GM12878 (cell line): ENCODE data around the gene ACSM4. TPM values are rescaled to one million over a fixed set of nuclear protein-coding genes. Genes with fewer than 3 reads are reported as not detected.

Experiments
- ASH2L ChIP-seq: fragments of 300-600, 200-600 bp; sonication (generic); IDR thresholded peaks from 2 replicates; pipeline ENCODE4 v1.6.1; 2017; ENCODE audit warnings: low read depth, mild to moderate bottlenecking, borderline replicate concordance
- BMI1 ChIP-seq: fragments of 450-650 bp; IDR thresholded peaks from 2 replicates; pipeline ENCODE4 v1.6.1; 2016; ENCODE audit warnings: mild to moderate bottlenecking, moderate library complexity, borderline replicate concordance
- CTCF ChIP-seq, 3 experiments: IDR thresholded peaks in 2 of 3; conservative IDR thresholded peaks in 1 of 3; 2 replicates each; pipeline ENCODE4 v1.5.1; 2011; ENCODE audit warnings: low read depth in 3 of 3, low read length in 3 of 3, mild to moderate bottlenecking in 3 of 3, control low read depth in 2 of 3, moderate library complexity in 2 of 3, inconsistent platforms in 1 of 3, mixed read lengths in 1 of 3; ENCODE audit not compliant: control insufficient read depth in 2 of 3, insufficient read depth in 1 of 3; ENCODE audit errors: extremely low read depth in 1 of 3
- CUX1 ChIP-seq: IDR thresholded peaks from 2 replicates; pipeline ENCODE4 v1.6.1; 2012; ENCODE audit warnings: improper control_type of control experiment, low read depth, low read length; ENCODE audit not compliant: insufficient replicate concordance
- DPF2 ChIP-seq: fragments of 450-650 bp; IDR thresholded peaks from 2 replicates; pipeline ENCODE4 v1.6.1; 2017; ENCODE audit warnings: mild to moderate bottlenecking
- FOXK2 ChIP-seq: fragments of 450-650 bp; IDR thresholded peaks from 2 replicates; pipeline ENCODE4 v1.6.1; 2017; ENCODE audit warnings: mild to moderate bottlenecking, moderate library complexity
- GATAD2B ChIP-seq: fragments of 450-650 bp; conservative IDR thresholded peaks from 2 replicates; pipeline ENCODE4 v1.6.1; 2017; ENCODE audit warnings: low read depth, mild to moderate bottlenecking, moderate library complexity
- HCFC1 ChIP-seq: fragments of 150-350 bp; IDR thresholded peaks from 2 replicates; pipeline ENCODE4 v1.6.1; 2014; ENCODE audit warnings: low read length
- JUNB ChIP-seq: IDR thresholded peaks from 2 replicates; pipeline ENCODE4 v1.6.1; 2016; ENCODE audit warnings: antibody characterized with exemption, mild to moderate bottlenecking
- JUND ChIP-seq: IDR thresholded peaks from 2 replicates; pipeline ENCODE4 v1.6.1; 2012; ENCODE audit warnings: low read depth, mild to moderate bottlenecking, low read length, improper control_type of control experiment, moderate library complexity
- NFIC ChIP-seq: IDR thresholded peaks from 2 replicates; pipeline ENCODE4 v1.6.1; 2012; ENCODE audit warnings: low read depth, mild to moderate bottlenecking, inconsistent platforms, low read length, moderate library complexity
- PAX5 ChIP-seq: IDR thresholded peaks from 2 replicates; pipeline ENCODE4 v1.6.1; 2011; ENCODE audit warnings: low read depth, low read length, borderline replicate concordance
- PAX8 ChIP-seq: fragments of 450-650 bp; IDR thresholded peaks from 2 replicates; pipeline ENCODE4 v1.6.1; 2017; ENCODE audit warnings: mild to moderate bottlenecking, moderate library complexity
- POU2F2 ChIP-seq: IDR thresholded peaks from 3 replicates; pipeline ENCODE4 v1.6.1; 2011; ENCODE audit warnings: low read depth, mild to moderate bottlenecking, low read length, borderline replicate concordance
- RAD21 ChIP-seq: IDR thresholded peaks from 2 replicates; pipeline ENCODE4 v1.6.1; 2011; ENCODE audit warnings: mild to moderate bottlenecking, low read depth, low read length, moderate library complexity; ENCODE audit not compliant: insufficient read depth
- SMARCA5 ChIP-seq: fragments of 450-650 bp; IDR thresholded peaks from 2 replicates; pipeline ENCODE4 v1.6.1; 2017; ENCODE audit warnings: mild to moderate bottlenecking
- SREBF2 ChIP-seq: IDR thresholded peaks from 2 replicates; pipeline ENCODE4 v1.6.1; 2012; ENCODE audit warnings: mild to moderate bottlenecking, low read length
- polyA plus RNA-seq, 11 experiments: library from polyadenylated mRNA; depleted of rRNA in 4 of 11; unstranded in 6 of 11; stranded (reverse) in 5 of 11; fragments of >200 nt; fragmentation: Nextera tagmentation in 4 of 11; fragmentation: Illumina TruSeq in 1 of 11; extraction: Ambion mirVana in 4 of 11; extraction: Trizol in 1 of 11; gene quantifications; 1 replicate in 1 of 11; 2 replicates in 10 of 11; pipeline versions ENCODE4 v1.2.1 to v1.2.3, GENCODE V29; 2011 to 2016; ENCODE audit warnings: inconsistent platforms in 2 of 11, missing spikeins in 2 of 11, low read depth in 1 of 11
- total RNA-seq, 4 experiments: library from RNA; depleted of rRNA in 3 of 4; stranded (reverse); fragments of >200 nt in 3 of 4; fragmentation: Illumina TruSeq in 1 of 4; extraction: Trizol in 1 of 4; gene quantifications; 2 replicates each; pipeline versions ENCODE4 v1.2.1 to v1.2.3, GENCODE V29; 2013 to 2021
- TF ChIP-seq, protein P1 (sequence below): IDR thresholded peaks from 2 replicates; pipeline ENCODE4 v1.6.1; 2012; ENCODE audit warnings: low read depth, low read length, improper control_type of control experiment
- TF ChIP-seq, protein P2 (sequence below): fragments of 450-650 bp; IDR thresholded peaks from 2 replicates; pipeline ENCODE4 v1.6.1; 2016; ENCODE audit warnings: mild to moderate bottlenecking
- TF ChIP-seq, protein P3 (sequence below): fragments of 450-650 bp; IDR thresholded peaks from 2 replicates; pipeline ENCODE4 v1.6.1; 2017; ENCODE audit warnings: borderline replicate concordance
- TF ChIP-seq, protein P4 (sequence below): IDR thresholded peaks from 2 replicates; pipeline ENCODE4 v1.6.1; 2011; ENCODE audit warnings: low read depth, low read length, improper control_type of control experiment, borderline replicate concordance

ACSM4 gene
- total and polyA plus RNA-seq, 10 of the 15 experiments (the other 5 are each of a cell fraction or from before 2014, with no cell fraction given): not detected

DNA sequence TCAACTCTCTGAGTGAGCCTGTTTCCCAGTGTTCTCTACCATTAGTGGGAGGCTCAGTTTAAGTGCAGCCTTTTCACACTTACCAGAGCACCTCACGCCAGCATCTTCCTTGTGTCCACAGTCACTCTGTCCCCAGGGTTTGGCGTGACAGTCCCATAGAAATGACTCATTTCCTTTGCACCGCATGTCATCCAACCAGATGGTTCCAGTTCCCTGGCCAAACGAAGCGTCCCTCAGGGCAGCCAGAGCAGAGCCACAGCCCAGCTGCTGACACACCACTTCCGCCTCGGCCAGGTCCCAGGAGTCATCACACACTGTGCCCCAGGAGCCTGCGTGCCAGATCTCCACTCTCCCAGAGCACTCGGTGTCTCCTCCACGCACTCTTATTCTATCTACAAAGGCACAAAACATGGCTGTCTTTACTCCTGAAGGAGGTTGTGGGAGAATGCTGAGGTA, 65.4 kb downstream of the ACSM4 start (continued):
- TF ChIP-seq CTCF (IDR thresholded peaks at IDR 0.05 in 2 of 3, conservative IDR thresholded peaks at IDR 0.05 in 1 of 3; ENCODE audit: control insufficient read depth in 2 of 3, extremely low read depth in 1 of 3, insufficient read depth in 1 of 3, low read depth in 3 of 3, low read length in 3 of 3) (no peak), GATAD2B (0 out of 2 replicates have a peak, but pooled peaks have one; percentile 40), FOXK2 (no peak), DPF2 (peak; percentile 44; the same call in 1 of the 2 replicates), SREBF2 (no peak), RAD21 (no peak), CUX1 (no peak), NFIC (no peak), BMI1 (no peak), HCFC1 (no peak), POU2F2 (peak; percentile 14; the same call in 1 of the 3 replicates), PAX5 (peak; percentile 55; the same call in 1 of the 2 replicates), SMARCA5 (no peak), ASH2L (no peak), PAX8 (no peak), JUNB (no peak), JUND (no peak)
- TF ChIP-seq, protein P1, sequence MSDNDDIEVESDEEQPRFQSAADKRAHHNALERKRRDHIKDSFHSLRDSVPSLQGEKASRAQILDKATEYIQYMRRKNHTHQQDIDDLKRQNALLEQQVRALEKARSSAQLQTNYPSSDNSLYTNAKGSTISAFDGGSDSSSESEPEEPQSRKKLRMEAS: no peak
- TF ChIP-seq, protein P2, sequence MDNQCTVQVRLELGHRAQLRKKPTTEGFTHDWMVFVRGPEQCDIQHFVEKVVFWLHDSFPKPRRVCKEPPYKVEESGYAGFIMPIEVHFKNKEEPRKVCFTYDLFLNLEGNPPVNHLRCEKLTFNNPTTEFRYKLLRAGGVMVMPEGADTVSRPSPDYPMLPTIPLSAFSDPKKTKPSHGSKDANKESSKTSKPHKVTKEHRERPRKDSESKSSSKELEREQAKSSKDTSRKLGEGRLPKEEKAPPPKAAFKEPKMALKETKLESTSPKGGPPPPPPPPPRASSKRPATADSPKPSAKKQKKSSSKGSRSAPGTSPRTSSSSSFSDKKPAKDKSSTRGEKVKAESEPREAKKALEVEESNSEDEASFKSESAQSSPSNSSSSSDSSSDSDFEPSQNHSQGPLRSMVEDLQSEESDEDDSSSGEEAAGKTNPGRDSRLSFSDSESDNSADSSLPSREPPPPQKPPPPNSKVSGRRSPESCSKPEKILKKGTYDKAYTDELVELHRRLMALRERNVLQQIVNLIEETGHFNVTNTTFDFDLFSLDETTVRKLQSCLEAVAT: no peak
- TF ChIP-seq, protein P3, sequence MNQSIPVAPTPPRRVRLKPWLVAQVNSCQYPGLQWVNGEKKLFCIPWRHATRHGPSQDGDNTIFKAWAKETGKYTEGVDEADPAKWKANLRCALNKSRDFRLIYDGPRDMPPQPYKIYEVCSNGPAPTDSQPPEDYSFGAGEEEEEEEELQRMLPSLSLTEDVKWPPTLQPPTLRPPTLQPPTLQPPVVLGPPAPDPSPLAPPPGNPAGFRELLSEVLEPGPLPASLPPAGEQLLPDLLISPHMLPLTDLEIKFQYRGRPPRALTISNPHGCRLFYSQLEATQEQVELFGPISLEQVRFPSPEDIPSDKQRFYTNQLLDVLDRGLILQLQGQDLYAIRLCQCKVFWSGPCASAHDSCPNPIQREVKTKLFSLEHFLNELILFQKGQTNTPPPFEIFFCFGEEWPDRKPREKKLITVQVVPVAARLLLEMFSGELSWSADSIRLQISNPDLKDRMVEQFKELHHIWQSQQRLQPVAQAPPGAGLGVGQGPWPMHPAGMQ: no peak
- TF ChIP-seq, protein P4, sequence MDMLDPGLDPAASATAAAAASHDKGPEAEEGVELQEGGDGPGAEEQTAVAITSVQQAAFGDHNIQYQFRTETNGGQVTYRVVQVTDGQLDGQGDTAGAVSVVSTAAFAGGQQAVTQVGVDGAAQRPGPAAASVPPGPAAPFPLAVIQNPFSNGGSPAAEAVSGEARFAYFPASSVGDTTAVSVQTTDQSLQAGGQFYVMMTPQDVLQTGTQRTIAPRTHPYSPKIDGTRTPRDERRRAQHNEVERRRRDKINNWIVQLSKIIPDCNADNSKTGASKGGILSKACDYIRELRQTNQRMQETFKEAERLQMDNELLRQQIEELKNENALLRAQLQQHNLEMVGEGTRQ: no peak
